Mammary epithelial cell (primary cell): ENCODE results near the gene VMAC.

ENCODE experiments used
- EZH2 ChIP-seq: IDR thresholded peaks from 2 replicates; pipeline ENCODE4 v1.6.1; 2012; ENCODE audit warnings: low read length, inconsistent platforms, borderline replicate concordance
- TF ChIP-seq, protein P1 (sequence below), 2 donors: IDR thresholded peaks in 1 of 2; conservative IDR thresholded peaks in 1 of 2; 2 replicates each; pipeline ENCODE4 v1.5.1; 2011 to 2012; ENCODE audit warnings: inconsistent platforms in 2 of 2, low read length in 2 of 2, mild to moderate bottlenecking in 2 of 2, control low read depth in 1 of 2, low read depth in 1 of 2; ENCODE audit not compliant: insufficient read depth in 1 of 2; ENCODE audit errors: extremely low read depth in 1 of 2

DNA sequence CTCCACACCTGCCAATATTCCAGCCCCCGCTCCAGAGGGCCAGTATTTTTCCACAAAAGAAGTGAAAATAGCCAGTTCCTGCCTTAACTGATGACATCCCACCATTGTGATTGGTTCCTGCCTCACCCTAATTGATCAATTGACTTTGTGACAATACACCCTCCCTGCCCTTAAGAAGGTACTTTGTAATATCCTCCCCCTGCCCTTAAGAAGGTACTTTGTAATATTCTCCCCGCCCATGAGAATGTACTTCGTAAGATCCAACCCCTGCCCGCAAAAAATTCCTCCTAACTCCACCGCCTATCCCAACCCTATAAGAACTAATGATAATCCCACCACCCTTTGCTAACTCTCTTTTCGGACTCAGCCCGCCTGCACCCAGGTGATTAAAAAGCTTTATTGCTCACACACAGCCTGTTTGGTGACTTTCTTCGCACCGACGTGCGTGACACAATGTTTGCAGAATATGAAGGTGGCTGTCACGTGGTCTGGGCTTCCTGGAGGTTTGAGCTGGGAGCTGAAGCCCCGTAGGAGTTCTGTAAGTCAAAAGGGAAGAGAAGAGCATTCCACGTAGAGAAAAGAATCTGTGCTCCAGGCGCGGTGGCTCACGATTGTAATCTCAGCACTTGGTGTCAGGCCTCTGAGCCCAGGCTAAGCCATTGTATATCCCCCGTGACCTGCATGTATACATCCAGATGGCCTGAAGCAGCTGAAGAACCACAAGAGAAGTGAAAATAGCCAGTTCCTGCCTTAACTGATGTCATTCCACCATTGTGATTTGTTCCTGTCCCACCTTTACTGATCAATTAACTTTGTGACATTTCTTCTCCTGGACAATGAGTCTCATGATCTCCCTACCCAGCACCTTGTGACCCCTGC is 47.2 kb upstream of the VMAC start:
- TF ChIP-seq, protein P1, sequence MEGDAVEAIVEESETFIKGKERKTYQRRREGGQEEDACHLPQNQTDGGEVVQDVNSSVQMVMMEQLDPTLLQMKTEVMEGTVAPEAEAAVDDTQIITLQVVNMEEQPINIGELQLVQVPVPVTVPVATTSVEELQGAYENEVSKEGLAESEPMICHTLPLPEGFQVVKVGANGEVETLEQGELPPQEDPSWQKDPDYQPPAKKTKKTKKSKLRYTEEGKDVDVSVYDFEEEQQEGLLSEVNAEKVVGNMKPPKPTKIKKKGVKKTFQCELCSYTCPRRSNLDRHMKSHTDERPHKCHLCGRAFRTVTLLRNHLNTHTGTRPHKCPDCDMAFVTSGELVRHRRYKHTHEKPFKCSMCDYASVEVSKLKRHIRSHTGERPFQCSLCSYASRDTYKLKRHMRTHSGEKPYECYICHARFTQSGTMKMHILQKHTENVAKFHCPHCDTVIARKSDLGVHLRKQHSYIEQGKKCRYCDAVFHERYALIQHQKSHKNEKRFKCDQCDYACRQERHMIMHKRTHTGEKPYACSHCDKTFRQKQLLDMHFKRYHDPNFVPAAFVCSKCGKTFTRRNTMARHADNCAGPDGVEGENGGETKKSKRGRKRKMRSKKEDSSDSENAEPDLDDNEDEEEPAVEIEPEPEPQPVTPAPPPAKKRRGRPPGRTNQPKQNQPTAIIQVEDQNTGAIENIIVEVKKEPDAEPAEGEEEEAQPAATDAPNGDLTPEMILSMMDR (conservative IDR thresholded peaks at IDR 0.05 in 1 of 2, IDR thresholded peaks at IDR 0.05 in 1 of 2; ENCODE audit: extremely low read depth in 1 of 2, insufficient read depth in 1 of 2, low read depth in 1 of 2, low read length in 2 of 2): no peak
- no peak for TF ChIP-seq EZH2
